WTC11 (cell line): ENCODE results near the gene ATP8B3. TPM values are rescaled to one million over a fixed set of nuclear protein-coding genes. Genes with fewer than 3 reads are reported as not detected.

Experiments
- ATAC-seq: fragments of 200-7000 bp; cut with Tn5 transposase; 2 replicates; pipeline ENCODE4 v1.10.0; 2021; ENCODE audit warnings: mild to moderate bottlenecking, moderate library complexity
- CTCF ChIA-PET: fragments of 300-600 bp; sonication (Branson Sonifier 250); formaldehyde crosslinking; loops from one replicate; lab custom pipeline; 2021; ENCODE audit warnings: antibody characterized with exemption; lab: Charles Lee
- POLR2A ChIA-PET: fragments of 350-600 bp; sonication (Branson Sonifier 250); formaldehyde crosslinking; loops from one replicate; lab custom pipeline; 2021; ENCODE audit warnings: antibody characterized with exemption; lab: Charles Lee
- DNase-seq: peaks from one replicate; pipeline ENCODE4 v3.0.0; 2021; ENCODE audit warnings: low spot score
- H3K27ac Mint-ChIP-seq: 2 replicates; pipeline ENCODE4 v1.8.0; 2021; ENCODE audit warnings: mixed read lengths
- H3K27me3 Mint-ChIP-seq: 2 replicates; pipeline ENCODE4 v1.8.0; 2021; ENCODE audit warnings: low read depth, mild to moderate bottlenecking, moderate library complexity, mixed read lengths
- H3K36me3 Mint-ChIP-seq: 2 replicates; pipeline ENCODE4 v1.8.0; 2021; ENCODE audit warnings: mixed read lengths
- H3K4me1 Mint-ChIP-seq: 2 replicates; pipeline ENCODE4 v1.8.0; 2022; ENCODE audit warnings: mixed read lengths
- H3K4me3 Mint-ChIP-seq: 2 replicates; pipeline ENCODE4 v1.8.0; 2021; ENCODE audit warnings: mild to moderate bottlenecking, moderate library complexity, mixed read lengths
- H3K9me3 Mint-ChIP-seq: 2 replicates; pipeline ENCODE4 v1.8.0; 2021; ENCODE audit warnings: mixed read lengths
- ATF3 ChIP-seq: sonication (generic); formaldehyde crosslinking; conservative IDR thresholded peaks from 2 replicates; pipeline ENCODE4 v1.8.1; 2022; ENCODE audit warnings: mild to moderate bottlenecking, missing genetic modification reagents
- ATF6 ChIP-seq: sonication (generic); formaldehyde crosslinking; IDR thresholded peaks from 2 replicates; pipeline ENCODE4 v1.8.1; 2023; ENCODE audit warnings: mild to moderate bottlenecking, missing genetic modification reagents
- E2F1 ChIP-seq: sonication (generic); formaldehyde crosslinking; IDR thresholded peaks from 2 replicates; pipeline ENCODE4 v1.8.0; 2022; ENCODE audit warnings: mild to moderate bottlenecking, missing genetic modification reagents
- FOXP4 ChIP-seq: sonication (generic); formaldehyde crosslinking; IDR thresholded peaks from 2 replicates; pipeline ENCODE4 v1.8.0; 2022; ENCODE audit warnings: mild to moderate bottlenecking, missing genetic modification reagents
- HMGXB4 ChIP-seq: sonication (generic); formaldehyde crosslinking; IDR thresholded peaks from 2 replicates; pipeline ENCODE4 v1.8.1; 2023; ENCODE audit warnings: mild to moderate bottlenecking, moderate library complexity, missing genetic modification reagents
- PRRX2 ChIP-seq: fragments of 250-450 bp; sonication (Bioruptor Pico); IDR thresholded peaks from 2 replicates; pipeline ENCODE4 v1.8.0; 2021; ENCODE audit warnings: mild to moderate bottlenecking
- STAT6 ChIP-seq: sonication (generic); formaldehyde crosslinking; conservative IDR thresholded peaks from 2 replicates; pipeline ENCODE4 v1.8.1; 2023; ENCODE audit warnings: mild to moderate bottlenecking, low read depth, missing genetic modification reagents, moderate library complexity
- TP53 ChIP-seq: sonication (generic); formaldehyde crosslinking; IDR thresholded peaks from 2 replicates; pipeline ENCODE4 v1.8.1; 2023; ENCODE audit warnings: mild to moderate bottlenecking, missing genetic modification reagents
- ZNF263 ChIP-seq: sonication (generic); formaldehyde crosslinking; IDR thresholded peaks from 2 replicates; pipeline ENCODE4 v1.8.1; 2022; ENCODE audit warnings: low read depth, mild to moderate bottlenecking, moderate library complexity, missing genetic modification reagents
- ZNF416 ChIP-seq: fragments of 250-450 bp; sonication (Bioruptor Pico); IDR thresholded peaks from 2 replicates; pipeline ENCODE4 v1.9.0; 2021; ENCODE audit warnings: mild to moderate bottlenecking, inconsistent platforms
- ZSCAN18 ChIP-seq: fragments of 250-450 bp; sonication (Bioruptor Pico); IDR thresholded peaks from 2 replicates; pipeline ENCODE4 v2.1.2; 2022; ENCODE audit warnings: mild to moderate bottlenecking, moderate library complexity
- total RNA-seq: library from RNA; stranded (reverse); gene quantifications from 3 replicates; pipeline ENCODE4 v1.2.3, GENCODE V29; 2021

ATP8B3 gene
- total RNA-seq, 1 experiment from 2014 or later = 5.5 TPM

GRCh38 chr19:1826557-1827521 lies 14.8 kb upstream of the ATP8B3 start:
- H3K27me3 Mint-ChIP-seq = no peaks in the 10 kb centered on the region
- TF ChIP-seq ZNF263 (CRISPR knock-in tag) (0 out of 2 replicates have a peak, but pooled peaks have one; percentile 26), STAT6 (CRISPR knock-in tag) (no peak), ATF3 (CRISPR knock-in tag) (no peak), ATF6 (no peak), FOXP4 (CRISPR knock-in tag) (no peak), ZNF416 (CRISPR knock-in tag) (no peak), TP53 (CRISPR knock-in tag) (no peak), PRRX2 (CRISPR knock-in tag) (no peak), ZSCAN18 (CRISPR knock-in tag) (no peak), E2F1 (CRISPR knock-in tag) (no peak), HMGXB4 (CRISPR knock-in tag) (peak; percentile 43; the same call in 1 of the 2 replicates)
- H3K27ac Mint-ChIP-seq = no peak overlapping the region
- H3K36me3 Mint-ChIP-seq = peaks cover 8% of the 10 kb centered on the region
- peak; percentile 42 for ATAC-seq
- peak; percentile 42 for DNase-seq
- no peaks in the 10 kb centered on the region for H3K9me3 Mint-ChIP-seq
- CTCF ChIA-PET = interaction anchor here (0.5 to 4.9 kb wide), 78 partner anchors 10 to 1302 kb away, joined by 3 to 216 read pairs (median 5); partner anchors contain the start of genes ADAT3, ATP8B3, MBD3 and REEP6
- peaks cover 6% of the 10 kb centered on the region; the same call in 1 of the 2 replicates for H3K4me1 Mint-ChIP-seq
- POLR2A ChIA-PET = interaction anchor here (0.6 to 1.8 kb wide), 6 partner anchors 11 to 325 kb away, joined by 3 to 8 read pairs (median 3); partner anchors contain the start of gene AP3D1
- H3K4me3 Mint-ChIP-seq = no peak overlapping the region
